ENCODE measurements around the gene TIMM21. TPM values are rescaled to one million over a fixed set of nuclear protein-coding genes. Genes with fewer than 3 reads are reported as not detected.

The TIMM21 gene
- total RNA-seq, result 21.6 TPM

- DNase-seq (ENCODE audit: low spot score), result peak; percentile 98
Measured at GRCh38 chr18:74147779-74148542, at the start of gene TIMM21, which contains the start of gene FBXO15. Gene TIMM21, plus strand, starts transcription at chr18:74148523. Its CDS starts 286 bp downstream, at chr18:74148809. Gene FBXO15, minus strand, starts transcription at chr18:74147834. Its CDS starts 49 bp downstream, at chr18:74147785.

GRCh38 chr18:74108460-74108859, 39.9 kb upstream of the TIMM21 start:
- no peak for DNase-seq (ENCODE audit: low spot score)

GRCh38 chr18:74110149-74110548, 38.2 kb upstream of the TIMM21 start:
- DNase-seq (ENCODE audit: low spot score), result no peak

GRCh38 chr18:74110976-74111375, 37.3 kb upstream of the TIMM21 start:
- DNase-seq (ENCODE audit: low spot score), result no peak

GRCh38 chr18:74113711-74114110, 34.6 kb upstream of the TIMM21 start:
- no peak for DNase-seq (ENCODE audit: low spot score)

GRCh38 chr18:74114116-74114515, 34.2 kb upstream of the TIMM21 start:
- no peak for DNase-seq (ENCODE audit: low spot score)

GRCh38 chr18:74115046-74115445, 33.3 kb upstream of the TIMM21 start:
- DNase-seq (ENCODE audit: low spot score), result no peak

GRCh38 chr18:74116633-74117554, 31.4 kb upstream of the TIMM21 start:
- no peak for DNase-seq (ENCODE audit: low spot score)

- DNase-seq (ENCODE audit: low spot score), result no peak
Measured at GRCh38 chr18:74123200-74123599, 25.1 kb upstream of the TIMM21 start.

- DNase-seq (ENCODE audit: low spot score), result no peak
Measured at GRCh38 chr18:74124642-74125041, 23.7 kb upstream of the TIMM21 start.

- DNase-seq (ENCODE audit: low spot score), result no peak
Measured at GRCh38 chr18:74126684-74127655, 21.4 kb upstream of the TIMM21 start.

- no peak for DNase-seq (ENCODE audit: low spot score)
Measured at GRCh38 chr18:74128159-74128558, 20.2 kb upstream of the TIMM21 start.

GRCh38 chr18:74131124-74131523, 17.2 kb upstream of the TIMM21 start:
- no peak for DNase-seq (ENCODE audit: low spot score)

GRCh38 chr18:74132201-74132600, 16.1 kb upstream of the TIMM21 start:
- DNase-seq (ENCODE audit: low spot score), result no peak

GRCh38 chr18:74137920-74138538, 10.3 kb upstream of the TIMM21 start:
- no peak for DNase-seq (ENCODE audit: low spot score)

- no peak for DNase-seq (ENCODE audit: low spot score)
Measured at GRCh38 chr18:74139411-74139810, 8.9 kb upstream of the TIMM21 start.

GRCh38 chr18:74139888-74140287, 8.4 kb upstream of the TIMM21 start:
- no peak for DNase-seq (ENCODE audit: low spot score)

- DNase-seq (ENCODE audit: low spot score), result no peak
Measured at GRCh38 chr18:74140582-74140981, 7.7 kb upstream of the TIMM21 start.

- DNase-seq (ENCODE audit: low spot score), result no peak
Measured at GRCh38 chr18:74141667-74142066, 6.7 kb upstream of the TIMM21 start.

- DNase-seq (ENCODE audit: low spot score), result no peak
Measured at GRCh38 chr18:74142252-74142651, 6.1 kb upstream of the TIMM21 start.

GRCh38 chr18:74146756-74147155, 1.6 kb upstream of the TIMM21 start:
- DNase-seq (ENCODE audit: low spot score), result no peak

Data from mucosa of gallbladder (tissue), 1 donor.